ENCODE results near the gene HOXA9.

The HOXA9 gene

GRCh38 chr7:27158436-27159265, 6.7 kb downstream of the HOXA9 start:
- H3K27ac ChIP-seq: peak overlapping the region; percentile 99; the same call in 1 of the 2 replicates
- no peak for TF ChIP-seq CTCF (conservative IDR thresholded peaks at IDR 0.05)

DNA sequence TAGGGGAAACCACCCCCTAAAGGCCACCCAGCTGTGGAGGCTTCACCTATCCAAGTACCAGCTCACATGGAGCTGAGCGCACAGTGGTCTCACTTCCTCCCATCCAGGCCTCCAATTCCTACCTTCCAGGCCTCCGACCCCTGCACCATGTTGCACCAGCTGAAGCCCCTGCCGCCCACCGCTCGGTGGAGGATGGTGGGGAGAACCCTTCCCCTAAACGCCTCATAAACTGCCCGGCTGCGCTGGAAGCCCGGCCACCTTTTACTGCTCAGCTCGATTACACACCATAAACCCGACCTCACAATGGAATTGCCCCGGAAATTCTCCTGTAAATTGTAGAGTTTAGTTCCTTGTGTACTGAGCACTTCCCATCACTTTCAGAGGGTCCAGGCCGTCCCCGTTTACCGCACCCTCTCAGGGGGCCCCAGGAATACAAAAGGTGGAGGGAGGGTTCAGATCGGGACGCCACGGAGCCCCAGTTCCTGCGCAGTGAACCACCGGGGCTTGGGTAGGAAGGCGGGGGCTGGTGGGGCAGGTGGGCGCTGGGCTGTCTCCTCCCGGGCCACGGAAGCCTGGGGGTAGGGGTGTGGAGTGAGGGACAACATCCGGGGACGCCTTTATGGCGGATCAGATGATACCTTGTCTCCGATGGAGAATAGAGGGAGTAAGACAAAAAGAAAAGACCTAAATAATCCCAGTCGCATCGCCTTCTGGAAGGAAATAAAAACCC, 7.5 kb downstream of the HOXA9 start:
- no peak for TF ChIP-seq CTCF (conservative IDR thresholded peaks at IDR 0.05)
- no peak overlapping the region for H3K27ac ChIP-seq

DNA sequence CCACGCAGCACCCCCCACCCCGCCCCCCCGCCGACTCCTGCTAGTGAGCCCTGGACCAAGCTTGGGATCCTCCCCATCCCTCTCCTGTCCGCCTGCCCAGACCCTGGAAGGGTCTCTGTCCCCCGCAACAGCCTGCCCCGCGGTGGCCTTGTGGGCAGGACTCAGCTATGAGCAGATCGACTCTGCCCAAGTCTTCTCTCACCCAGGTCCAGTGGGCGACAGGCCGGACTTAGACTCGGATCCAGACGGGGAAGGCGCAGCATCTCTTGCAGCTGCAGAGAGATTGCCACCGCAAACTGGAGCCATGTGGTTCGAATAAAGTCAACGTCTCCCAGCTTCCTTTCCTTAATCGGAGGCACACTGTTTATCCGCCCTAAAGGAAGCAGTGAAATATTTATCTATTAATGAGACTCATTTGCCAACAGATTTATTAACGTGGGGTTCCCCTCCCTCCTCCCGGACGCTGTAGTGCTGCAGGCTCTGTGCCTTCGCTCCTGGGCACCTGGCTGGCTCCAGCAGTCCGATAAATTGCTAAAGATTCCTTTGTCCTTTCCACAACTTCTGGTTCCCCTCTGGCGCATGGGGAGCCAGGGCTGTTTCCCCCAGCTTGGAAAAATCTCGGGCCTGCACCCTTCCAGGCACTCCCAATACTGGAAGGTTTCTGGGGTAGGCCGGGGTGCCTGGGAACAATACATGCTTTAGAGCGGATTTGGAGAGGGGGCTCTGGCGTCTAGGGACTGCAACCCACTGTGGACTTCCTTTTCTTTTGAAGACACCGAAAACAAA, 8.2 kb downstream of the HOXA9 start:
- TF ChIP-seq CTCF (conservative IDR thresholded peaks at IDR 0.05): no peak
- no peak overlapping the region for H3K27ac ChIP-seq

GRCh38 chr7:27156508-27156898, 8.8 kb downstream of the HOXA9 start, which contains the start of gene HOXA7:
TSS of gene HOXA7 (minus strand) at chr7:27156675. CDS start at chr7:27156545, 130 bp downstream.
- TF ChIP-seq CTCF (conservative IDR thresholded peaks at IDR 0.05): no peak
- H3K27ac ChIP-seq: peak within 1 kb of the TSS; percentile 42; the same call in 1 of the 2 replicates

DNA sequence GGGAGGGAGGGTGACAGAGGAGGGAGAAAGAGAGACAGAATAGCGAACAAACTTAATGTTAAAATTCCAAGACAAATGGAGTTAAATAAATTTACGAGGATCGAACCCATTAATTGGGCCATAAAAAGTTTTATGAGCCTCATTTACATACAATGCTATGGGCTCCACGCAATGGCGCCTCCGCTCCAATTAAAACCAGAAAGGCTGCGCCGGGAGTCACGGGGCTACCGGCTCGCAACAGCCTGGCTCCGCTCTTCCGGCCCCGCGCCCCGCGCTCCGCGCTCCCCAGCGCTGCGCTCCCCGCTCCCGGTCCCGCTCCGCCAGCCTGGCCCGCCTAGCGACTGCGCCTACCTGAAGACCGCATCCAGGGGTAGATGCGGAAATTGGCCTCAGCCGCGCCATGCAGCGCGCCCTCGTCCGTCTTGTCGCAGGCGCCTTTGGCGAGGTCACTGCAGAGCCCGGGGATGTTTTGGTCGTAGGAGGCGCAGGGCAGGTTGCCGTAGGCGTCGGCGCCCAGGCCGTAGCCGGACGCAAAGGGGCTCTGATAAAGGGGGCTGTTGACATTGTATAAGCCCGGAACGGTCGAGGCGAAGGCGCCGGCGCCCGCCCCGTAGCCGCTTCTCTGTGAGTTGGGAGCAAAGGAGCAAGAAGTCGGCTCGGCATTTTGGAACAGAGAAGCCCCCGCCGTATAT, 9.4 kb downstream of the HOXA9 start:
- H3K27ac ChIP-seq: peak overlapping the region; percentile 42; the same call in 1 of the 2 replicates
- TF ChIP-seq CTCF (conservative IDR thresholded peaks at IDR 0.05): no peak; the same call in 1 of the 2 replicates

- no peak for TF ChIP-seq CTCF (conservative IDR thresholded peaks at IDR 0.05)
- peak overlapping the region; percentile 42; the same call in 1 of the 2 replicates for H3K27ac ChIP-seq
Measured at GRCh38 chr7:27154901-27155815, 10.2 kb downstream of the HOXA9 start.
